HG03342 (cell line): ENCODE data around the gene NUP62.

Source experiments
- ATAC-seq: cut with Tn5 transposase; IDR thresholded peaks from one replicate; pipeline ENCODE4 v1.9.1; 2021; ENCODE audit warnings: mild to moderate bottlenecking, moderate library complexity; ENCODE audit not compliant: unreplicated experiment

NUP62 gene

DNA sequence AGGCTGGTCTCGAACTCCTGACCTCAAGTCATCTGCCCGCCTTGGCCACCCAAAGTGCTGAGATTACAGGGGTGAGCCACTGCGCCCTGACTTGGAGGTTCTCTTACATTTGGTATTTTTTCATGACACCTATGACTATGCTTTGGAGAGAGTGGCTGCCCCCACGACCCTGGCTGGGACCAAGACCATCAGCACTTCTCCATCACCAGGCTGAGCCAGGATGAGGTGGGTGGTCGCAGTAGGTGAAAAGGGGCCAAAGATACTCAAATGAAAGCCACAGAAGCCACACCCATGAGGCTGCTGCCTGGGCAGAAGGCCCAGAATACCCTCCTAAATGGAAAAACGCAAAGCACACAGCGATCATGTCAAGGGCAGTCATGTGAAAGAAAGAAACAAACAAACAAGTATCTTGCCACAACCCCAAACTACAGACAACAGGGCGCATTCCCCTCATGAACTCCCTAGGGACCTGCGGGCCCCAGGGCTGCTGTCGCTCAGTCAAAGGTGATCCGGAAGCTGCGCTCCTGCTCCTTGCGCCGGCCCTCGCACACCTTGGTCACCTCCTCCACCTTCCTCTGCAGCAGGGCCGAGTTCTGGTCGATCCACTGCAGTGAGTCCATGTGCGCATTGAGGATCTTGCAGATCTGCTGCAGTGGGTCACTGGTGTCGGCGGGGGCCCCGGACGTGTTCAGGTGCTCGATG lies 21.4 kb downstream of the NUP62 start:
- ATAC-seq: peak; percentile 47

DNA sequence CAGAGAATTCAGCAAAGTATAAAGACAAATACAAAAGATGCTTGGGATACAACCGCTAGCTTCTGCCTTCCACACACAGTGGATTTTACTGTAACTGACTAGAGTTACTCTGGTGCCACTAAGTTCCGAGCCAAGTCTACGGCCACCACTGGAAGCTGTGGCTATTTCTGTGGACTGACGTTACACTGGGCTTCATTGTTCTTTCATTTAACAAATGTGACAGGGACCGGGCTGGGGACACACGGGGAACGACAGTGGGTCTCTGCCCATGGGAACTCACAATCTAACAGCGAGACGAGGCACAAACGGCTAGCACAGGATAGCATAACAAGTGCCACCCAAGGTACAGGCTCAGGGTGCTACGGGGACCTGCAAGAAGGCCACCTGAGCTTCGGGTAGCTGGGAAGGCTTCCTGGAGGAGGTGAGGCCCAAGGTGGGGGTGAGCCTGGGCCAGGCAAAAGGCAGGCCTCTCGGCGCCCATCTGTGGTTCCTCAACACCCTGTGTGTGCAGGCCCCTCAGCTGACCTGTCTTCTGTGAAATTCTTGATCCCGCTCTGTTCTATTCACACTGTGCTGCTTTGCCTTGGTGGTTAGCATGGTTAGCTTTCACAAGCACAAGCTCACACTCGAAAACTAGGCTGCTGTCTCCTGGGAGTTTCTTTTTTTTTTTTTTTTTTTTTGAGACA lies 22.3 kb downstream of the NUP62 start:
- no peak for ATAC-seq

DNA sequence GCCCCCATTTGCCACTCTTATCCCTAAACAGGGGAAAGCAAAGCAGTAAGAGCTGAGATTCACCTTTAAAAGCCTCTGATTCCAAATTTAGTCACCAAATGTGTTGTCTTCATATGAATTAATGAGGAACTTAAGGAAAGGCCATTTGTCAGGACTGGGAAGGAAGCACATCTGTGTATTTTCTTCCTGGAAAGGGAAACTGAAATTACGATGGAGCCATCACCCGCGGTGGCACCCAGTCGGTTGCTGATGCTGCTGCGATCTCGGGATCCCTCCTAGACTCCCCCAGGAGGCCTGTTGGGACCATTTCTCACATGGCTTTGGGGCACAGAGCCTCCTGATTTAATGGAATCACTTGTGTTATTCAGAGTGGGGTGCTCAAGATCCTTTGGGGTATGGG lies 25.2 kb downstream of the NUP62 start:
- no peak for ATAC-seq

GRCh38 chr19:49896863-49897621 lies 32.3 kb downstream of the NUP62 start, which contains the start of gene IL4I1:
Gene IL4I1, minus strand, starts transcription at chr19:49896887. Its CDS starts 727 bp downstream, at chr19:49896160.
- ATAC-seq: peak; percentile 50

DNA sequence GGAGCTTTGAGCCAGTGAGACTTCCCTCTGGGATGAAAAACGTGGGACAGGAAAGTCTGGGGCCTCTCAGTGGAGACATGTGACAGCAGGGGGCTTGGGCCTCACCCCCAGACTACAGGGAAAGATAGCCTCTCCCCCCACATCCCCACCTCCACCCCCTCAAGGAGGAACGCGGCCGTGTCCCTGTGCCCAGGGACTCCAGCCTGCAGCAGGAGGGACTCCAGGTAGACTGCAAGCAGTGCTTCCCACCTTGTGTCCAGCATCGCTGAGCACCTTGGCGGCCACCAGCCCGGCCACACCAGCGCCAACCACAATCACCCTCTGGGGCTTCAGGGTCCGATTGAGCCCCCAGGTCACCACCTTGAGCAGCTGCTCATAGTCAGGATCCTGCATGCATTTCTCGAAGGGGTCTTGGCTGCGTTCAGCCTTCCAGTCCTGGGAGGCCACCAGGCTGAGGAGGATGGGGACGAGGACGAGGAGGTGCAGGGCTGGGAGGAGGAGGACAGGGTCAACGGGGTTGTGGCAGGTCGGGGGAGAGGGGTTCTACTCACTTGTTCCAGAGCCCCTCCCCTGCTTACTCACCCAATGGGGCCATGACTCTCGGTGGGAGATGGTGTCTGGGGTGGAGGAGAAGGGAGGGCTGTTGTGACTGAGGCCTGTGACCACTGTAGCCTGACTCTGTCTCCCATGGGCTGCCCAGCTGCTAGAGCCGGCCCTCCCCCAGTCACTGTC lies 33.6 kb downstream of the NUP62 start:
- ATAC-seq: no peak

- ATAC-seq: no peak
These were observed 34.3 kb downstream of the NUP62 start for GRCh38 chr19:49894879-49895565.

DNA sequence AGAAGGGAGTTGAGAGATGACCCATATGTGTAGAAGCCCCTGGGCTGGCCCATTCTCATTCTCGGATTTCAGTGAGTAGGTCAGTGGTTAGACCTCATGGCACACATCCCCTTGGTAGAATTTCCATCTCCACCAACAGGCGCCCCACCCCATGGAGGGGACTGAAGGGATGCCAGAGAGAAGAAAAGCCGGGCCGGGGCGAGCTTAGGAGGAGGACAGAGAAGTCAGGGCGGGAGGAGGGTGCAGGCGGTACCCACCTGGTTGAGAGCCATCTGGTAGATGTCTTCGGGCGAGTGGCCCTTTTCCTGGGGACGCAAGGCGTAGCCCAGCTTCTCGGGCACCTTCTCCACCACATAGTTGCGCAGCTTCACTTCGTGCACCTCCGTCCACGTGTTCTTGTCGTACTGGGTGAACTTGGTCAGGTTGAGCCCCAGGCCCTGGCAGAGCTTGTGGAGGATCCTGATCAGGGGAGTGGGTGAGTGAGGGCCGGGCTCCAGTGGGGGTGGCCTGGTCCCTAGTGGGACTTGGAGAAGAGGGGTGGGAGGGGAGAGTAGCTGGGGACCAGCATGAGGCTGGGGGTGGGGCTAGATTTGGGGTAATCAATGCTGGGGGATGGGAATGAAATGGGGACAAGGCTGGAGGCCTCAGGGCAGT lies 35.2 kb downstream of the NUP62 start:
- no peak for ATAC-seq

DNA sequence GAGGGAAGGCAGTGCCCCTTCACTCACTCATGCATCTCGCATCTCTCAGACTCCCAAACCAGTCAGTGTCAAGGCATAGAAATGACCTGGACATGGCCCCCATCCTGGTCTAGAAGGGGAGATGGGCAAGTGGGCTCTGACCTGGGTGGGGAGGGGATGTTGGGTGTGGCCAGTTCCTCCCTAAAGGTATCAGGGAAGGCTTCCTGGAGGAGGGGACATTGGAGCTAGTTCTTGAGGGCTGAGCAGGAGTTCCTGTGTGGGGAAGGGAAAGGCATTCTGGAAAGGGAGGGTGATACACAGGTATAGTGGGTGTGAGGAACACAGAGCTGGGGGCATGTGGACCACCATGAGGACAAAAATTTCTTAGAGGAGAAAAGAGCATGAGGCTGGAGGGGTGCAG lies 36.6 kb downstream of the NUP62 start:
- no peak for ATAC-seq

DNA sequence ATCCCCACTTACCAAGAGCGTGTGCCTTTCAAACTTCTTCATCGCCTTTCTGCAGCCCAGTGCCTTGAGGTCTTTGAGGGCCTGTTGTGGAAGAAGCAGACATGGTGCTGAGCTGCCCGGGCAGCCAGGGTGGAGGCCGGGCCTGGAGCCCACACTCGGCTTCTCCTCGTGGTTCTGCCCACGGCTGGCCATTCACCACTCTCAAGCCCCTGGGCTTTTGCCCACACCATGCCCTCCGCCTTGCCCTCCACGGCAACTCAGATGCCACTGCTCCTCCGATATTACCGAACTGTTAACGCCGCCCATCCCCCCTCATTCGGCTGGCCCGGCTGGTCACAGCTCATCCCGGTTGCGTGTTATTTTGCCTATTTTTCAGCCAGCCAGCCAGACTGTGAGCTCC lies 37.9 kb downstream of the NUP62 start:
- no peak for ATAC-seq

DNA sequence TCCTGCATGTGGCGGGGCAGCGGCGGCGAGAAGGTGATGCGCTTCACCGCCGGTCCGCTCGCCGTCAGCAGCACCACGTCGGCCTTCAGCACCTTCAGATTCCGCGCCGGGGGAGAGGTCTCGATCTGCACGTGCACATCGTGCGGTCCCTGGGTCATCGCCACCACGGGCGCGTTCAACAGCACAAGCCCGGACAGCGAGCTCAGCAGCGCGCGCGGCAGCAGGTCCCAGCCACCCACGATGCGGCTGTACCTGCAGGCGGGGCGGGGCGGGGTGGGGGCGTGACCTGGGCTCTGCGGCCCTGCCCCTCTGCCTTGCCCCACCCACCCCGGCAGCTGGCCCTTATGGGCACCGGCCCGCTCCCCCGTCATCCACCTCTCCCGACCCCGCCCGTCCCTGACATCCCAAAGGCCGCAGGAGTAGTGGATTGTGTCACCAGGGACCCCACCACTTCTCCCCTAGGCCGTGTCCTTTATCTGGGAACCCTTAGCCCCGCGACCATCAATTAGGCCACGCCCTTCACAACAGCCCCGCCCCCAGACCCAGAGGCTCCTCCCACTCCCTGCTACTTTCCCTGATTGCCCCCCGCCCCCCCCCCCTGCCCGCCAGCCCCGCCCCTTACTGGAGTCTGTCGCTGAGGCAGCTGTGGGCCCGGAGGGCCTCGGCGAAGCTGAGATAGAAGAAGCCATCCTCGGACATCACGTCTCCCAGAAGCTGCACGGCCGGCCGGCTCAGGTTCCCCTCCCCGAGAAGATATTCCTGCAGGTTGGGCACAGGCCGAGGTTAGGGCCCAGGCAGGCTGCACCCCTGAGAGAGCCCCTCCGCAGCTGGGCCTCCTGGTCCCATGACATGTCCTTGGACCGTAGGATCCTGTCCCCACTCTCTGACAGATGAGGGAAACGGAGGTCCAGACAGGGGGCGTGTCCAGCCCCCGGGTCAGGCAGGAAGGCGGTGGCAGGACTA lies 38.7 kb downstream of the NUP62 start:
- ATAC-seq: peak; percentile 16

- peak; percentile 34 for ATAC-seq
These were observed 39.5 kb downstream of the NUP62 start for GRCh38 chr19:49889687-49890348.

DNA sequence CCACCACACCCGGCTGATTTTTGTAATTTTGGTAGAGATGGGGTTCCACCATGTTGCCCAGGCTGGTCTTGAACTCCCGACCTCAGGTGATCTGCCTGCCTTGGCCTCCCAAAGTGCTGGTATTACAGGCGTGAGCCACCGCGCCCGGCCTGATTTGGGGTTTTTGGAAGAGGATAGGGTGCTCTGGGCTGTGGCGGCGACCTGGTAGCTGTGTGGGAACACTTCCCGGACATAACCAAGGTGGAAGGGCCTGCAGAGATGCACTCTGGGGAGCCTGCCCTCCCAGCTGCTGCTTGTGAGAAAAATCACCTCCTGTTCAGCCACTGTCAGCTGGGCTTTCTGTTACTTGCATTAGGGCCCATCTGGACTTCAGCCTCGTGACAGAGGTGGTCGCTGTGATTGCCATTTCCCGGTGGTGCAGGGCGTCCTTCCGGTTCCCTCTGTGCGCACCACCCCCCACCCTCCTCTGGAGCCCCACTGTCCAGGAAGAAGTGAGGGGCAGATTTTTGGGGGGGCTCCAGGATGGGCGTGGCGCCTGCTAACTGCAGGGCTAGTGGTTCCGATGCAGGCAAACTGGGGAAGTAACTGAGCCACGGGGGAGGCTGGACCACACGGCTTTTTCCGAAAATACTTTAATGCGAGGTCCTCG lies 40.1 kb downstream of the NUP62 start:
- ATAC-seq: no peak

- no peak for ATAC-seq
These were observed 40.8 kb downstream of the NUP62 start for GRCh38 chr19:49888510-49888824.

- no peak for ATAC-seq
These were observed 41.4 kb downstream of the NUP62 start for GRCh38 chr19:49887665-49888509.

DNA sequence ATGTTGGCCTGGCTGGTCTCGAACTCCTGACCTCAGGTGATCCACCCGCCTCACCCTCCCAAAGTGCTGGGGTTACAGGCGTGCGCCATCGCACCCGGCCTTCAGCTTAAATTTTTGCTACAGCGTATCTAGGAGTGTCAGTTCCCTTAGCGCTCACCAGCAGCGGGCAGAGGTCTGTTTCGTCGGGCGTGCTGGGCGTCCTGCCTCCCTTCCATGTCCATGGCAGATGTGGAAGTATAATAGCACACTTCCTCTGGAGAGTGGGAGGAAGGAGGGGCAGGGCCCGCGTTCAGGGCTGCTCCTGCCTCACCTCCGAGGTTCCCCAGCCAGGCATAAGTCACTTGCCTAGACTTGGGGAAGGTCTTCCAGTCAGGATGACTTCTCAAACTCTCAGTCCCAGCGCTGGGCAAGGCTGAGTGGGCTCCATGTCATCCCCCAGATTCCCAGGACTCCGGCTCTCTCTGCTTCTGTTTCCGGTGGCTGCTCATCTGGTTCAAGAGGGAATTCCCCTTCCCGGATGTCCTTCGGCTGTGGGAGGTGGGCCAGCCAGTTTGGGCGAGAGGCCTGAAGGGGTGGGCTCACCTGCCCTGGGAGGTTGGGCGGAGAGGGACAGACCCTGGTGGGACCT lies 42.2 kb downstream of the NUP62 start:
- no peak for ATAC-seq

GRCh38 chr19:49884760-49885159 lies 44.5 kb downstream of the NUP62 start:
- no peak for ATAC-seq

GRCh38 chr19:49884109-49884508 lies 45.2 kb downstream of the NUP62 start:
- ATAC-seq: no peak
